Naive thymus-derived CD4-positive, alpha-beta T cell (primary cell): ENCODE data around the gene AUH. TPM values are rescaled to one million over a fixed set of nuclear protein-coding genes. Genes with fewer than 3 reads are reported as not detected.

Experiments used
- ATAC-seq: fragments of 150-1000 bp; cut with Tn5 transposase; 2 replicates; pipeline ENCODE4 v1.10.0; 2021; ENCODE audit warnings: mild to moderate bottlenecking, moderate library complexity
- CTCF ChIA-PET: fragments of 350-600 bp; sonication (Branson Sonifier 250); formaldehyde crosslinking; loops from one replicate; lab custom pipeline; 2021; ENCODE audit warnings: antibody characterized with exemption; lab: Charles Lee
- POLR2A ChIA-PET: fragments of 350-600 bp; sonication (Branson Sonifier 250); formaldehyde crosslinking; loops from one replicate; lab custom pipeline; 2021; ENCODE audit warnings: antibody characterized with exemption, inconsistent platforms; lab: Charles Lee
- DNase-seq, 9 donors: peaks; one replicate each; pipeline versions ENCODE4 v3.0.0 to v3.0.0-alpha.2; 2020 to 2022; ENCODE audit warnings: mixed read lengths in 1 of 9
- H3K27ac ChIP-seq: one replicate; pipeline ENCODE4 v1.7.0; 2013; ENCODE audit warnings: mild to moderate bottlenecking, low read depth, low read length, moderate library complexity
- H3K27me3 ChIP-seq, 2 donors: one replicate each; pipeline ENCODE4 v1.7.0; 2013; ENCODE audit warnings: low read length in 2 of 2, mild to moderate bottlenecking in 2 of 2, moderate library complexity in 2 of 2; ENCODE audit not compliant: control insufficient read depth in 2 of 2, insufficient read depth in 2 of 2
- H3K36me3 ChIP-seq, 3 experiments: 1 replicate in 2 of 3; 2 replicates in 1 of 3; pipeline ENCODE4 v1.7.0; 2013; ENCODE audit warnings: low read length in 3 of 3, mild to moderate bottlenecking in 3 of 3, moderate library complexity in 1 of 3; ENCODE audit not compliant: insufficient read depth in 3 of 3, control insufficient read depth in 2 of 3
- H3K4me1 ChIP-seq, 2 donors: one replicate each; pipeline ENCODE4 v1.7.0; 2013; ENCODE audit warnings: low read length in 2 of 2, mild to moderate bottlenecking in 2 of 2, moderate library complexity in 1 of 2; ENCODE audit not compliant: control insufficient read depth in 2 of 2, insufficient read depth in 2 of 2
- H3K4me3 ChIP-seq: 2 replicates; pipeline ENCODE4 v1.7.0; 2013; ENCODE audit warnings: mild to moderate bottlenecking, low read length
- H3K9me3 ChIP-seq, 3 experiments: 1 replicate in 2 of 3; 2 replicates in 1 of 3; pipeline ENCODE4 v1.7.0; 2013; ENCODE audit warnings: low read length in 3 of 3; ENCODE audit not compliant: control insufficient read depth in 2 of 3
- H3K27ac Mint-ChIP-seq, 9 donors: one replicate each; pipeline ENCODE4 v1.8.0; 2020 to 2022; ENCODE audit warnings: mixed read lengths in 9 of 9, mild to moderate bottlenecking in 8 of 9, moderate library complexity in 5 of 9, inconsistent platforms in 2 of 9
- H3K27me3 Mint-ChIP-seq, 5 donors: one replicate each; pipeline ENCODE4 v1.8.0; 2021 to 2022; ENCODE audit warnings: mixed read lengths in 5 of 5, mild to moderate bottlenecking in 1 of 5
- H3K36me3 Mint-ChIP-seq, 5 donors: one replicate each; pipeline ENCODE4 v1.8.0; 2020 to 2022; ENCODE audit warnings: mixed read lengths in 5 of 5, mild to moderate bottlenecking in 3 of 5, inconsistent platforms in 1 of 5
- H3K4me1 Mint-ChIP-seq, 7 donors: one replicate each; pipeline ENCODE4 v1.8.0; 2020 to 2022; ENCODE audit warnings: mixed read lengths in 7 of 7, mild to moderate bottlenecking in 3 of 7, inconsistent platforms in 1 of 7
- H3K4me3 Mint-ChIP-seq, 10 donors: one replicate each; pipeline ENCODE4 v1.8.0; 2020 to 2022; ENCODE audit warnings: mild to moderate bottlenecking in 10 of 10, mixed read lengths in 10 of 10, moderate library complexity in 6 of 10, inconsistent platforms in 2 of 10
- H3K9me3 Mint-ChIP-seq, 11 donors: one replicate each; pipeline ENCODE4 v1.8.0; 2020 to 2022; ENCODE audit warnings: mixed read lengths in 11 of 11, mild to moderate bottlenecking in 4 of 11, inconsistent platforms in 1 of 11, moderate library complexity in 1 of 11
- intact Hi-C, 2 donors: fragments of 100-400 bp; cut with micrococcal nuclease; formaldehyde crosslinking; loops; one replicate each; pipeline ENCODE4 v1.15.1; 2023
- polyA plus RNA-seq, 2 donors: library from polyadenylated mRNA; unstranded; fragments of 300-500 nt; fragmentation: Illumina TruSeq; gene quantifications; one replicate each; pipeline ENCODE4 v1.2.3, GENCODE V29; 2021
- total RNA-seq, 6 experiments: library from RNA in 5 of 6; stranded (reverse) in 5 of 6; gene quantifications; 1 replicate in 5 of 6; 2 replicates in 1 of 6; pipeline ENCODE4 v1.2.3 and lab custom pipeline; 2021 to 2026

AUH gene
- total and polyA plus RNA-seq, 7 experiments from 2014 or later = 11.6 to 30.1 (median 17.8) TPM

GRCh38 chr9:91246846-91247245, 114.9 kb downstream of the AUH start:
- intact Hi-C loops = no loop called here
- CTCF ChIA-PET = interaction anchor here (0.7 kb wide), 1 partner anchor 1056 kb away, joined by 3 read pairs; no protein-coding TSS in a partner anchor
- H3K27me3 Mint-ChIP-seq = no peaks in the 10 kb centered on the region
- ATAC-seq (no peak), DNase-seq (no peak)
- H3K4me3 ChIP-seq = no peak overlapping the region
- H3K36me3 ChIP-seq = no peaks in the 10 kb centered on the region
- no peak overlapping the region for H3K27ac ChIP-seq
- POLR2A ChIA-PET = no interaction called here
- no peaks in the 10 kb centered on the region for H3K4me1 ChIP-seq
- no peak overlapping the region for H3K4me3 Mint-ChIP-seq
- peaks cover 0 to 39% (median 16%) of the 10 kb centered on the region in 5 donors for H3K36me3 Mint-ChIP-seq
- H3K27ac Mint-ChIP-seq = peak overlapping the region in 2 of 9 donors; percentile 2 to 31
- peaks cover 0 to 2% (median 0%) of the 10 kb centered on the region in 11 donors for H3K9me3 Mint-ChIP-seq
- H3K27me3 ChIP-seq = no peaks in the 10 kb centered on the region
- peaks cover 6 to 43% (median 16%) of the 10 kb centered on the region in 7 donors for H3K4me1 Mint-ChIP-seq
- no peaks in the 10 kb centered on the region for H3K9me3 ChIP-seq

- Histone ChIP-seq H3K27ac (no peak overlapping the region), H3K4me3 (no peak overlapping the region), H3K36me3 (no peaks in the 10 kb centered on the region), H3K9me3 (no peaks in the 10 kb centered on the region), H3K4me1 (no peaks in the 10 kb centered on the region), H3K27me3 (no peaks in the 10 kb centered on the region)
- ChIA-PET POLR2A (no interaction called here), CTCF (no interaction called here)
- no peaks in the 10 kb centered on the region for H3K27me3 Mint-ChIP-seq
- intact Hi-C loops = loop anchor here in 1 of 2 donors (1.0 to 2.0 kb wide), 2 partner anchors 8 to 37 kb away; no protein-coding TSS in a partner anchor
- H3K4me1 Mint-ChIP-seq = peaks cover 6 to 41% (median 16%) of the 10 kb centered on the region in 7 donors
- peak; percentile 47 for ATAC-seq
- H3K27ac Mint-ChIP-seq = peak overlapping the region in 3 of 9 donors; percentile 11 to 85 (median 42)
- peak overlapping the region in 1 of 10 donors; percentile 66 for H3K4me3 Mint-ChIP-seq
- DNase-seq = no peak
- peaks cover 0 to 2% (median 0%) of the 10 kb centered on the region in 11 donors for H3K9me3 Mint-ChIP-seq
- peaks cover 0 to 41% (median 20%) of the 10 kb centered on the region in 5 donors for H3K36me3 Mint-ChIP-seq
These were observed 116.0 kb downstream of the AUH start for GRCh38 chr9:91245431-91246313.

- intact Hi-C loops = no loop called here
These were observed 118.7 kb downstream of the AUH start for GRCh38 chr9:91243029-91243428.

GRCh38 chr9:91241909-91242308, 119.8 kb downstream of the AUH start:
- Histone ChIP-seq H3K4me3 (no peak overlapping the region), H3K36me3 (no peaks in the 10 kb centered on the region), H3K27me3 (no peaks in the 10 kb centered on the region), H3K9me3 (no peaks in the 10 kb centered on the region), H3K4me1 (no peaks in the 10 kb centered on the region), H3K27ac (no peak overlapping the region)
- no peak overlapping the region for H3K4me3 Mint-ChIP-seq
- POLR2A ChIA-PET = no interaction called here
- peaks cover 0 to 2% (median 0%) of the 10 kb centered on the region in 11 donors for H3K9me3 Mint-ChIP-seq
- H3K36me3 Mint-ChIP-seq = peaks cover 0 to 48% (median 20%) of the 10 kb centered on the region in 5 donors
- no peaks in the 10 kb centered on the region for H3K27me3 Mint-ChIP-seq
- CTCF ChIA-PET = no interaction called here
- no peak overlapping the region for H3K27ac Mint-ChIP-seq
- H3K4me1 Mint-ChIP-seq = peaks cover under 1 to 24% (median 10%) of the 10 kb centered on the region in 7 donors
- DNase-seq (no peak), ATAC-seq (no peak)
- intact Hi-C loops = no loop called here

More at GRCh38 chr9:91243029-91243428, 118.7 kb downstream of the AUH start:
- Histone ChIP-seq H3K4me3 (no peak overlapping the region), H3K9me3 (no peaks in the 10 kb centered on the region), H3K4me1 (no peaks in the 10 kb centered on the region), H3K27me3 (no peaks in the 10 kb centered on the region), H3K36me3 (no peaks in the 10 kb centered on the region), H3K27ac (no peak overlapping the region)
- ChIA-PET POLR2A (no interaction called here), CTCF (no interaction called here)
- H3K27me3 Mint-ChIP-seq = no peaks in the 10 kb centered on the region
- DNase-seq (no peak), ATAC-seq (no peak)
- H3K4me1 Mint-ChIP-seq = peaks cover 6 to 31% (median 16%) of the 10 kb centered on the region in 7 donors
- peaks cover 0 to 2% (median 0%) of the 10 kb centered on the region in 11 donors for H3K9me3 Mint-ChIP-seq
- no peak overlapping the region for H3K27ac Mint-ChIP-seq
- peaks cover 0 to 46% (median 20%) of the 10 kb centered on the region in 5 donors for H3K36me3 Mint-ChIP-seq
- no peak overlapping the region for H3K4me3 Mint-ChIP-seq

GRCh38 chr9:91240596-91241165, 121.0 kb downstream of the AUH start:
- no peak overlapping the region for H3K27ac ChIP-seq

GRCh38 chr9:91239367-91240111, 122.2 kb downstream of the AUH start:
- peaks cover 0 to 7% (median 0%) of the 10 kb centered on the region in 11 donors for H3K9me3 Mint-ChIP-seq
- H3K36me3 Mint-ChIP-seq = peaks cover 0 to 49% (median 28%) of the 10 kb centered on the region in 5 donors
- H3K27ac Mint-ChIP-seq = no peak overlapping the region
- CTCF ChIA-PET = no interaction called here
- POLR2A ChIA-PET = no interaction called here
- Histone ChIP-seq H3K27me3 (no peaks in the 10 kb centered on the region), H3K4me3 (no peak overlapping the region), H3K4me1 (no peaks in the 10 kb centered on the region), H3K27ac (no peak overlapping the region), H3K36me3 (no peaks in the 10 kb centered on the region), H3K9me3 (no peaks in the 10 kb centered on the region)
- H3K4me1 Mint-ChIP-seq = peaks cover 0 to 9% (median 0%) of the 10 kb centered on the region in 7 donors
- intact Hi-C loops = no loop called here
- H3K4me3 Mint-ChIP-seq = no peak overlapping the region
- DNase-seq (no peak), ATAC-seq (no peak)
- H3K27me3 Mint-ChIP-seq = no peaks in the 10 kb centered on the region

More at GRCh38 chr9:91240596-91241165, 121.0 kb downstream of the AUH start:
- H3K27ac Mint-ChIP-seq = no peak overlapping the region
- H3K27me3 Mint-ChIP-seq = no peaks in the 10 kb centered on the region
- H3K4me1 Mint-ChIP-seq = peaks cover 0 to 18% (median 6%) of the 10 kb centered on the region in 7 donors
- intact Hi-C loops = no loop called here
- H3K36me3 ChIP-seq = no peaks in the 10 kb centered on the region
- H3K4me3 ChIP-seq = no peak overlapping the region
- DNase-seq (no peak), ATAC-seq (no peak)
- H3K9me3 Mint-ChIP-seq = peaks cover 0 to 5% (median 0%) of the 10 kb centered on the region in 11 donors
- H3K4me1 ChIP-seq = no peaks in the 10 kb centered on the region
- ChIA-PET POLR2A (no interaction called here), CTCF (no interaction called here)
- no peaks in the 10 kb centered on the region for H3K9me3 ChIP-seq
- no peaks in the 10 kb centered on the region for H3K27me3 ChIP-seq
- H3K4me3 Mint-ChIP-seq = no peak overlapping the region
- peaks cover 0 to 48% (median 20%) of the 10 kb centered on the region in 5 donors for H3K36me3 Mint-ChIP-seq
